ENCODE measurements around the gene ZEB2.

ZEB2 gene

DNA sequence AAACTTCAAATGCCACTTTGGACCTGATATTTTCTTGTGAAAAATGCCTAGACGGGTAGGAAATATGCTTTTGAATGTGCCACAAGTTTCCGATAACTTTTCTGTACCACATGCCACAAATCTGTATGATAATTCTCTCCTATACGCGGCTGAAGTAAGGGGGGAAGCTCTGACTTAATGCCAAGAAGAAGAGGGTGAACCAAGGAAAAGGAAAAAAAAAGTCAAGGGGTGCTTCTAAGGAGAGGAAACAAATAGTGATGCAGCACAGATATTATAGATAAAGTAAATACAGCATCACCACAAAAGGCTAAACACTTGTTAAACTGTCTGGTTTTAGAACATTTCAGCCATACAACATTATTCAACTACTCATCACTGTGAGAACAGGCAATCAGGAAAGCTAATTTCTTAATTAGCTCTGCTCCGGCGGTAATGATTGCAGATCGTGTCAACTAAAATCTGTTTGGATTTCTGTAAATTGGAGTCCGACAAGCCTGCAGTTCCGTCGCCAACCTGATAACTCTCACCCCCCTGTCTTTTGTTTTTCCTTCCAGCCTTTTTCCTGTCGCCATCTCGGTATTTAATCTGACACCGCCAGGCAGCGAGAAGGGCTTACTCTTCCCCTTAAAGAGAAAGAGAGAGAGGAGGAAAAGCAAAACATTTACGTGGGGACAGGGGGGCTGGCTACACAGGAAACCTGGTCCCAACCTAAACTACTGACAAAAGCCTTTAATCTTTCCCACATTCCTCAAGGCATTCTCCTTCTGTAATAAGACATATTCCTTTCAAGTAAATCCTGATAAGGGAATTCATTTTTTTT lies 67.5 kb downstream of the ZEB2 start:
- H3K27me3 Mint-ChIP-seq = no peaks in the 10 kb centered on the region
- H3K4me1 Mint-ChIP-seq (ENCODE audit: low read depth in 2 of 2) = peaks cover 45 to 68% of the 10 kb centered on the region in 2 donors
- peak overlapping the region; percentile 73 to 91 for H3K27ac Mint-ChIP-seq
- DNase-seq (no peak), ATAC-seq (replicated peaks) (peak; percentile 9)
- H3K4me3 Mint-ChIP-seq = peak overlapping the region; percentile 44 to 64
- H3K36me3 Mint-ChIP-seq (ENCODE audit: insufficient read depth) = peaks cover 51% of the 10 kb centered on the region
- no peaks in the 10 kb centered on the region for H3K9me3 Mint-ChIP-seq

DNA sequence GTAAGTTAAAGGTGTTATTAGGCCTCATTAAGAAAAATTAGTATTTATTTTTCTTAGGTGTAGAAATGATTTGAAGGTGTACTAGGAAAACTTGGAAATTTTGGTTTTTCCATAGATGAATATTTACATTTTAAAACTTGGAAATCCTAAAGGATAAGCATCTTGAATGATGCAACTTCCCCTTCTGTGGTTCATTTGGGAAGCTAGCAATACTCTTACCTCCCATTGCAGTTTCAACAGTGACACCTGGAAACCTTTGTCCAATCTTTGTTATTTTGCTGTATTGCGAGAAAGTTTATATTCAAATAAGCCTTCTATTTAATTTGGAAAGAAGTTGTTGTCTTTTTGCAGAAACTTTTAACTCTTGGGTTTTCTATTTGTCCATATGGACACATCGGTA lies 68.5 kb downstream of the ZEB2 start:
- Mint-ChIP-seq H3K36me3 (ENCODE audit: insufficient read depth) (peaks cover 52% of the 10 kb centered on the region), H3K27me3 (no peaks in the 10 kb centered on the region), H3K4me3 (peak overlapping the region in 1 of 2 donors; percentile 44), H3K27ac (peak overlapping the region in 1 of 2 donors; percentile 91), H3K9me3 (no peaks in the 10 kb centered on the region), H3K4me1 (ENCODE audit: low read depth in 2 of 2) (peaks cover 43 to 61% of the 10 kb centered on the region in 2 donors)
- DNase-seq = no peak
- ATAC-seq (replicated peaks) = no peak

DNA sequence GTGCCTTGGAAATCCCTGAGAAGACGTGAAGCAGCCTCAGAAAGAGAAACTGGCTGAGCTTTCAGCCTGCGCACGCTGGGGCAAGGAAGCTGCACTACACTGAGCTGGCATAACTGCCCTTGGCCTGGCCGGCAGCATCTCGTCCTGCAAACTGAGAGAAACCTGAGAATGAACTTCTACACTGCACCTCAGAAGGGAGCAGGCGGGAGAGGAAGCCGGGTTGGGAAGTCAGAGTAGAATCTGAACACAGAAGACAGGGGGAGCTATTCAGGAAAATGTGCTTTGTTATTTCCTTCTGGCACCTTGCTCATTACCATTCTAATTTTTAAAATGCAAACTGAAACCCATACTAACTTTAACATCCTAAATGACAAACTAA lies 70.9 kb downstream of the ZEB2 start:
- DNase-seq (peak in 1 of 3 experiments; percentile 33), ATAC-seq (replicated peaks) (peak; percentile 53)
- Mint-ChIP-seq H3K9me3 (no peaks in the 10 kb centered on the region), H3K27ac (peak overlapping the region; percentile 83 to 91), H3K4me1 (ENCODE audit: low read depth in 2 of 2) (peaks cover 41 to 57% of the 10 kb centered on the region in 2 donors), H3K27me3 (no peaks in the 10 kb centered on the region), H3K36me3 (ENCODE audit: insufficient read depth) (peaks cover 46% of the 10 kb centered on the region), H3K4me3 (peak overlapping the region; percentile 66 to 81)

DNA sequence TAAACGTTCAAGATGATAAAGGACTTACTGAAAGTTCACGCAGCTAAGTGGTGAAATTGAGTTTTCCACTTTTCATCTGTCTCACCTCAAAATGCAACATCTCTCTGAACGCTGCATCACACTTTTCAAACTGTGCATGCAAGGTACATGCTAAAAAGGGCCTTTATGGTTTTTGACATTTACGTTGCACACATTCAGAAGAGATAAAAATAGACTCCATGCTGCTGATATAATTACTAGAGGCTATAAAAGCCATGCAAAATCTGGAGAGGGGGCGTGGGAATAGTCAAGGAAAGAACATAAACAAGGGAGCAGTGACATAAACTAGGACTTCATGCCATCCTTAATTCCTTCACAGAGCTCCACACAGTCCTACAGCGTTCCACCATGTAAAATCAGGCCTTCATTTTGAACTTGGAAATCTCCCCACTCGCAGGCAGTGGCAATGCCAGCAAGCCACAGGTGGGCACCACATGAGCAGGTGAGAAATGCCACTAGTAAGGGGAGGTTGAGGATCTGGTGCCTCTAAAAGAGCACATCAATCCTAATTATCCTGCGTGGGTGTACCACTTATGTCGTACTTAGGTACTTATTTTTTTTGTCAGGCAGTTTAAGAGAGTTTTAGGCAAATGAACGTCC lies 71.4 kb downstream of the ZEB2 start:
- ATAC-seq (replicated peaks) = peak; percentile 38
- peaks cover 40 to 56% of the 10 kb centered on the region in 2 donors for H3K4me1 Mint-ChIP-seq (ENCODE audit: low read depth in 2 of 2)
- peak overlapping the region; percentile 66 to 81 for H3K4me3 Mint-ChIP-seq
- H3K36me3 Mint-ChIP-seq (ENCODE audit: insufficient read depth) = peaks cover 46% of the 10 kb centered on the region
- H3K9me3 Mint-ChIP-seq = no peaks in the 10 kb centered on the region
- peak overlapping the region; percentile 83 to 91 for H3K27ac Mint-ChIP-seq
- DNase-seq = no peak
- no peaks in the 10 kb centered on the region for H3K27me3 Mint-ChIP-seq

DNA sequence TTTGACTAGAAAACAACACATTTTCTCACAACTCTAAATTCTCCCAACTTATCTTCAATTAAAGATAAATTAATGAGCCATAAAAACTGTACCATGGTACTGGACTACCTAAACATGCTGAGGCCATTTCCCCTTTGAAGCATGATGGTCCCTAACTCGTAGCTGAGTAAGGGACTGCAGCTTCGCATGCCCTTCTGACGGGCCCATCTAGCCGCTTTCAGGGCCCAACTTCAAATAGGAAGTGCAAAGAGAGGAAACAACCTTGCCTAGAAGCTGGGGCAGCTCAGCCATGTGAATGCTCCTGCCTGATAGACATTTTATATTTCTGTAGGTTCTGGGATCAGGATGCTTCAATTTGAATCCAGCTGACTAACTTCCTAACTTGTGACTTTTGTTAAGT lies 72.4 kb downstream of the ZEB2 start:
- Mint-ChIP-seq H3K4me1 (ENCODE audit: low read depth in 2 of 2) (peaks cover 32 to 46% of the 10 kb centered on the region in 2 donors), H3K4me3 (no peak overlapping the region), H3K9me3 (no peaks in the 10 kb centered on the region), H3K27ac (peak overlapping the region in 1 of 2 donors; percentile 91), H3K27me3 (no peaks in the 10 kb centered on the region), H3K36me3 (ENCODE audit: insufficient read depth) (peaks cover 40% of the 10 kb centered on the region)
- DNase-seq = no peak
- ATAC-seq (replicated peaks) = no peak

DNA sequence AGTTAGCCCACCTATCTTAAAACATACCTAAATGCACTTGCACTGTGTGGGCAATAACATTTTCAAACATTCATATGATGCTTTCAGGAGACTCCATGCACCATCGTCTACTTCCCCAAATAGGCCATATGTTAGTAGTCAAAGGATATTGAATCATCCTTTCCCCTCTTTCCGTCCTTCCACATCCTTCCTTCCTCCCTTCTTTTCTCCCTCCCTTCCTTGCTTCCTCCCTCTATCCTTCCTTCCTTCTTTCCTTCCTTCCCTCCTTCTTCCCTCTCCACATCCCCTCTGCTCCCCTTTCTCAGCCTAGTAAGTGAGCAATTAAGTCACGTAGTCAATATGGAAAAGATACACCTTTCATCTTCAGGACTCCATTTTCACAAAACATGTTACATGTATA lies 73.8 kb downstream of the ZEB2 start:
- DNase-seq (no peak), ATAC-seq (replicated peaks) (no peak)
- Mint-ChIP-seq H3K36me3 (ENCODE audit: insufficient read depth) (peaks cover 36% of the 10 kb centered on the region), H3K9me3 (no peaks in the 10 kb centered on the region), H3K4me1 (ENCODE audit: low read depth in 2 of 2) (peaks cover 26 to 48% of the 10 kb centered on the region in 2 donors), H3K27ac (peak overlapping the region in 1 of 2 donors; percentile 77), H3K27me3 (no peaks in the 10 kb centered on the region), H3K4me3 (peak overlapping the region in 1 of 2 donors; percentile 0)

DNA sequence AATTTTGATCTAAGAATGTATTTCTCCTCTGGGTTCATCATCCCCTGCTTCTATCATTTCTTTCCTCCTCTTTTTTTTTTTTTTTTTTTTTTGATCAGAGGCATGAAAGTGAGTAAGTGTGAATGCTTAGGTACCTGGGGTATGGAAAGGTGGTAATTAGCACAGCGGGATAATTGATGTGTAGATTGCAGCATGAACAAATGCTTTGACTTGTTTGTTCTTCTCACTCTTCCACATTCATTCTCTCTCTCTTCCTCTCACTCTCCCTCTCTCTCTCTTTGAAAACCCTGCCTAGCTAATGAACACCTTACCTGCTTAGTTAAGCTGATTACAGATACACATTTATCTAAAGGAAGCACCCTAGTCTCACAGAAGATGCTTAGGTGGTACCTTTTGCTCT lies 74.7 kb downstream of the ZEB2 start:
- H3K4me1 Mint-ChIP-seq (ENCODE audit: low read depth in 2 of 2) = peaks cover 31 to 52% of the 10 kb centered on the region in 2 donors
- H3K27me3 Mint-ChIP-seq = no peaks in the 10 kb centered on the region
- ATAC-seq (replicated peaks) (no peak), DNase-seq (no peak)
- peaks cover 34% of the 10 kb centered on the region for H3K36me3 Mint-ChIP-seq (ENCODE audit: insufficient read depth)
- peak overlapping the region; percentile 3 to 77 for H3K27ac Mint-ChIP-seq
- peak overlapping the region in 1 of 2 donors; percentile 25 for H3K4me3 Mint-ChIP-seq
- H3K9me3 Mint-ChIP-seq = no peaks in the 10 kb centered on the region

DNA sequence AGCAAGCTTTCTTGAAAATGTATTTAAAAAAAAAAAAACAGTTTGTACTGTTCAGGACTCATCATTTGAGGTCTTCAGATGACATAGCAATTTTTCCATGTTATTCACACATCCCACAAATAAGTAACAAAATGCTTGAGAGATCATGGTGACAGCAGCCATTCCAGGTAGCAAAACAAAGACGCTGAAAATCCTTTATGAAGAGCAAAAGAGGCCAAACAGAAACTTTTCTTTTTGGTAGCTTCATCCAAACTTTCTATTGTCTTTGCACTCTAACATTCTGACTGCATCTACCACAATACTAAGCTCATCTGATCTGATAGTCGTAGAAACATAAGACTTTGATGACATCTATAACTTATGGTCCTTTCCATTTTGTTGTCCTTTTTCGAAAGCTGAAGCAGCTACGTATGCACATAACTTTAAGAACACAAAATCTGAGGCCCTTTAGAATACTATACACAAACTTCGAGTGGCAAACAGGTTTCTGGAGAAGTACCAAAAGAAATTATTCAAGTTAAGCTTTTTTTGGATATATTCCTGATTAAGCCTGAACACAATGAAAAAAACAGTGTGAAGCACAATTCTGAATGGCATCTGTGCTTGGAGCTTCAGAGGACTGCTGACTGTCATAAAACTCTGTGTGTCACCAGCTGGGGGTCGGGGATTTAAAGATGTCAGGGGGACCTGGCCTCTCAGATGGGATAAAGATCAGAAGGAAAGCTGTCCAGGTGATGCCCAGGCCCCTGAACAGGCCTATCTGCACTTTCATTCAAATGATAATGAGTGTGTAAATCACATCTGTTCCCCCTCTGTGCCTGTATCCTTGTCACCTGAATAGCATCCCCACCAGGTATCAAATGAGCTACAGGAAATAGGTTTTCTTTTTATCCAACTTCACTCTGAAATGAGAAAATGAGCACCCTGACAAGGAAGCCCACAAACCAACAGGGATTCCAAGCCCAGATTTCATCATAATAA lies 75.8 kb downstream of the ZEB2 start:
- peak overlapping the region; percentile 23 to 77 for H3K27ac Mint-ChIP-seq
- ATAC-seq (replicated peaks) (no peak), DNase-seq (no peak)
- H3K4me3 Mint-ChIP-seq = no peak overlapping the region
- no peaks in the 10 kb centered on the region for H3K9me3 Mint-ChIP-seq
- peaks cover 35% of the 10 kb centered on the region for H3K36me3 Mint-ChIP-seq (ENCODE audit: insufficient read depth)
- peaks cover 31 to 51% of the 10 kb centered on the region in 2 donors for H3K4me1 Mint-ChIP-seq (ENCODE audit: low read depth in 2 of 2)
- H3K27me3 Mint-ChIP-seq = no peaks in the 10 kb centered on the region

DNA sequence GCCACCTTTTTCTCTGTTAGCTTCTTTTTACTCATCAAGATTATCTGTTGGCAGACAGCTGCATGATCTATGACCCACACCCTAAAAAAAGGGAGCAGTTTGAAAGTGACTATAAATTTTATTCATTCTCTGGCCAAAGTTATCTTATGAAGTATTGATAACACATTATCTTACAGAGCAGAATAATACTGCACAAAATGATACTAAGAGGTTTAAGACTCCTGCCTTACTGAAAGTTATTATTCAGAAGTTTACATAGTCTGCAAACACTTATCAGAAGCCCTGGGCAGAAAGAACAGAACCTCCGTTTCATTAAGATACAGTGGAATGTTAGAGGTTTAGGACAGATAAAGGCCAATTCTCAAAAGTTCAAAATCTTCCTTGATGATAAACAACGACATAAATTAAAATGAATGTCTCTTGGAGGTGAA lies 78.2 kb downstream of the ZEB2 start:
- peak overlapping the region in 1 of 2 donors; percentile 50 for H3K4me3 Mint-ChIP-seq
- peak overlapping the region; percentile 71 to 84 for H3K27ac Mint-ChIP-seq
- H3K27me3 Mint-ChIP-seq = no peaks in the 10 kb centered on the region
- no peak for ATAC-seq (replicated peaks)
- DNase-seq = no peak
- no peaks in the 10 kb centered on the region for H3K9me3 Mint-ChIP-seq
- H3K36me3 Mint-ChIP-seq (ENCODE audit: insufficient read depth) = peaks cover 26% of the 10 kb centered on the region
- H3K4me1 Mint-ChIP-seq (ENCODE audit: low read depth in 2 of 2) = peaks cover 29 to 64% of the 10 kb centered on the region in 2 donors

DNA sequence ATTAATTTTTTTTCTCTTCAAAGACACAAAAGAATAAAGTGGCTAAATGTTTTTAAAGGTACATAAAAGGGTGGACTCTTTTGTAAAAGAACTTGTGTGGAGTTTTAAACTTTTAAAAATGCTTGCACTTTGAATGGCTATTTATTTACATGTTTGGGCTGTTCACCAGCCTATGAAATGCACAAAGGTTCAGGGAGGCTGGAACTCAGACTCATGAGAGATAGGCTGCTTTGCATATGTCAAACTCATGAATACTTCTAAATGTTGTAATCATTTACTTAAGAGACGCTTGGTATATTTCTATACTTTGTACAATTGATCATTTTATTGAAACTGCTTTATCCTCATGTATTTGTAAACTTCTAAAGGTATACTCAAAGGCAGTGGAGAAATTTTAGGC lies 79.9 kb downstream of the ZEB2 start:
- ATAC-seq (replicated peaks) = no peak
- Mint-ChIP-seq H3K27ac (no peak overlapping the region), H3K9me3 (no peaks in the 10 kb centered on the region), H3K27me3 (no peaks in the 10 kb centered on the region), H3K4me1 (ENCODE audit: low read depth in 2 of 2) (peaks cover 19 to 57% of the 10 kb centered on the region in 2 donors), H3K36me3 (ENCODE audit: insufficient read depth) (peaks cover 30% of the 10 kb centered on the region), H3K4me3 (no peak overlapping the region)
- no peak for DNase-seq

DNA sequence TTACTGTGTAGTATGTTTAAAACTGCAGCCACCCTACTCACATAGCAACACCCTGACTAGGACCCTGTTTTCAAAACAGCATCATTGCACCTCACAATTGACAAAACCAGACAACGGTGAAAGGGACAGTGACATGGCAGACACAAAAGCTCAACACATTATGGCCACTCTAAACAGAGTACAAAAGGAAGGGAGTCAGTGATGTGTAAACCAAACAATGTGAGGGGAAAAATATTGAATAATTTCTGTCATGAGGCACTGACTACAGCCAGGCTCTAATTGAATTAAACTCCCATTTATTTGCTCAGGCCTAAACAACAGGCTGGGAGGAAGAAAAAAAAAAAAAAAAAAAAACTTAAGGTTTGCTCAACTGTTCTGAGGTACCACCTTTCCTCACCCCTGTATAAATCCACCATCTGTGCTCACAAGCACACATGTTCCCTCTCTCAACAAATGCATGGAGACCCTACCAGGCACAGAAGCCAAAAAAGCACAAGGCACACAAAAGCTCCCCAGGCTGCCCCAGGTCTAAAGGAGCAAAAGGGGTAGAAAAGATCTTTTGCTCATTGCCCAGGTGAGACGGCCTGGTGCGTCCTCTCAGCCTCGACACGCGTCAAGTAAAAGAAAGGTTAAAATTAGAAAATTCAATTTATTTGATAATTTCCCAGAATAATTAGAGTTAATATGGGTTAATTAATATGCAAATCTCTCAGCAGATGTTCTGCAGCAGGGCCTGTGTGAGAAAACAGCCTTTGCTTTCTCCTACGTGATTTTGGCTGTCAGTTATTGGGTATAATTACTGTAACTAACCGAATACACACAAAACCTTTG lies 80.9 kb downstream of the ZEB2 start:
- Mint-ChIP-seq H3K36me3 (ENCODE audit: insufficient read depth) (peaks cover 34% of the 10 kb centered on the region), H3K9me3 (no peaks in the 10 kb centered on the region), H3K4me3 (peak overlapping the region in 1 of 2 donors; percentile 11), H3K4me1 (ENCODE audit: low read depth in 2 of 2) (peaks cover 19 to 56% of the 10 kb centered on the region in 2 donors), H3K27me3 (no peaks in the 10 kb centered on the region), H3K27ac (peak overlapping the region in 1 of 2 donors; percentile 86)
- DNase-seq (no peak), ATAC-seq (replicated peaks) (peak; percentile 27)

DNA sequence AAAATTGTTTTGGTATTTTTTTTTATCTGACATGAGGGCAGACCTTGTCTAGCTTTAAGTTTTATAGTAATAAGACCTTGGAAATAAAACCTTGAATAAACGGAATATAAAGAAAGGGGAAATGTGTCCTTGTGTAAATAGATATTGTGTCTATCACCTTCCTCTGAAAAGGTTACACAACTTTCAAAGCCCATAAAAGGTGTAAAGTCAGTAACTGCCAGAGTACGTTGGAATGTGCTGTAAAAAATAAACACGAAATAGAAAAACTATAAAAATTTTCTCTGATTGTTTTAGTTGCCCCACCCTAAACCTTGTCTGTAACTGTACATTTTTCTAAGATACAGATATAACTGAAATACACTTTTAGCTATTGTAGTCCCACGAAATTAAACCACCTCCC lies 82.3 kb downstream of the ZEB2 start:
- Mint-ChIP-seq H3K4me3 (no peak overlapping the region), H3K36me3 (ENCODE audit: insufficient read depth) (peaks cover 34% of the 10 kb centered on the region), H3K27ac (peak overlapping the region in 1 of 2 donors; percentile 86), H3K9me3 (no peaks in the 10 kb centered on the region), H3K4me1 (ENCODE audit: low read depth in 2 of 2) (peaks cover 20 to 57% of the 10 kb centered on the region in 2 donors), H3K27me3 (no peaks in the 10 kb centered on the region)
- ATAC-seq (replicated peaks) = no peak
- no peak for DNase-seq

Data from effector memory CD8-positive, alpha-beta T cell (primary cell).